H1 (cell line): ENCODE results near the gene IRAK4. TPM values are rescaled to one million over a fixed set of nuclear protein-coding genes. Genes with fewer than 3 reads are reported as not detected.

Source experiments
- CTCF ChIA-PET: fragments of 300-600 bp; sonication (Branson Sonifier 250); formaldehyde crosslinking; loops from one replicate; lab custom pipeline; 2021; ENCODE audit not compliant: partially characterized antibody; lab: Charles Lee
- POLR2A ChIA-PET: fragments of 300-600 bp; sonication (Branson Sonifier 250); formaldehyde crosslinking; loops from one replicate; lab custom pipeline; 2021; ENCODE audit warnings: inconsistent platforms; ENCODE audit not compliant: partially characterized antibody; lab: Charles Lee
- DNase-seq, 2 experiments: peaks; one replicate each; pipeline versions ENCODE4 v3.0.0 to v3.0.0-alpha.2; 2010 to 2022; ENCODE audit warnings: low spot score in 2 of 2, low read depth in 1 of 2, mixed read lengths in 1 of 2
- FAIRE-seq: peaks from 2 replicates; lab custom pipeline; 2011; peaks lifted over from hg19 to GRCh38; lab: Jason Lieb, UNC
- H2AFZ ChIP-seq: 2 replicates; pipeline ENCODE4 v1.8.1; 2012; ENCODE audit warnings: low read length, inconsistent platforms
- H2AK5ac ChIP-seq: 2 replicates; pipeline ENCODE4 v1.6.1; 2013; ENCODE audit warnings: low read depth, low read length
- H2BK120ac ChIP-seq: replicated peaks from 2 replicates; pipeline ENCODE3; 2013; ENCODE audit warnings: low read depth, low read length, inconsistent platforms
- H2BK12ac ChIP-seq: 2 replicates; pipeline ENCODE4 v1.6.1; 2013; ENCODE audit warnings: low read depth, low read length
- H2BK15ac ChIP-seq: 2 replicates; pipeline ENCODE4 v1.6.1; 2013; ENCODE audit warnings: low read length
- H2BK20ac ChIP-seq: 2 replicates; pipeline ENCODE4 v1.6.1; 2013; ENCODE audit warnings: low read length
- H2BK5ac ChIP-seq: 2 replicates; pipeline ENCODE4 v1.6.1; 2013; ENCODE audit warnings: low read depth, low read length
- H3K14ac ChIP-seq: 2 replicates; pipeline ENCODE4 v1.6.1; 2013; ENCODE audit warnings: inconsistent platforms; ENCODE audit not compliant: insufficient read length
- H3K18ac ChIP-seq: 2 replicates; pipeline ENCODE4 v1.6.1; 2013; ENCODE audit warnings: low read length; ENCODE audit errors: extremely low read depth
- H3K23ac ChIP-seq: 2 replicates; pipeline ENCODE4 v1.6.1; 2013; ENCODE audit warnings: inconsistent platforms; ENCODE audit not compliant: insufficient read length
- H3K23me2 ChIP-seq: 2 replicates; pipeline ENCODE4 v1.6.1; 2013; ENCODE audit warnings: low read depth, low read length
- H3K27ac ChIP-seq: 2 replicates; pipeline ENCODE4 v1.6.1; 2011; ENCODE audit warnings: low read depth, low read length, inconsistent platforms
- H3K27me3 ChIP-seq, 4 experiments: replicated peaks in 1 of 4; 1 replicate in 1 of 4; 2 replicates in 3 of 4; pipeline versions ENCODE4 v1.6.1 to v1.8.1; 2011 to 2013; ENCODE audit warnings: low read length in 3 of 4, mild to moderate bottlenecking in 3 of 4, inconsistent platforms in 2 of 4, mixed read lengths in 2 of 4, moderate library complexity in 1 of 4; ENCODE audit not compliant: control insufficient read depth in 3 of 4, insufficient read depth in 3 of 4; ENCODE audit errors: extremely low read depth in 1 of 4
- H3K36me3 ChIP-seq, 4 experiments: 2 replicates each; pipeline versions ENCODE4 v1.6.1 to v1.8.1; 2011 to 2013; ENCODE audit warnings: mild to moderate bottlenecking in 4 of 4, low read length in 3 of 4, moderate library complexity in 2 of 4, control low read depth in 1 of 4, inconsistent platforms in 1 of 4; ENCODE audit not compliant: insufficient read depth in 4 of 4, control insufficient read depth in 2 of 4
- H3K4ac ChIP-seq: replicated peaks from 2 replicates; pipeline ENCODE3; 2013; ENCODE audit warnings: low read length, low read depth, mixed read lengths, inconsistent platforms; ENCODE audit not compliant: insufficient read length
- H3K4me1 ChIP-seq, 4 experiments: replicated peaks in 1 of 4; 1 replicate in 1 of 4; 2 replicates in 3 of 4; pipeline versions ENCODE4 v1.6.1 to v1.8.1; 2011 to 2013; ENCODE audit warnings: low read length in 3 of 4, inconsistent platforms in 2 of 4, mixed read lengths in 1 of 4; ENCODE audit not compliant: insufficient read depth in 4 of 4, control insufficient read depth in 3 of 4
- H3K4me2 ChIP-seq, 2 experiments: 2 replicates each; pipeline versions ENCODE4 v1.6.1 to v1.8.1; 2011 to 2013; ENCODE audit warnings: low read depth in 2 of 2, low read length in 2 of 2, control low read depth in 1 of 2, inconsistent platforms in 1 of 2, mild to moderate bottlenecking in 1 of 2; ENCODE audit not compliant: insufficient read depth in 1 of 2
- H3K4me3 ChIP-seq, 4 experiments: fragments of 200-600, 300-600 bp in 1 of 4; sonication (generic), shearing (Covaris generic), sonication (Bioruptor Twin) in 1 of 4; 2 replicates each; pipeline versions ENCODE4 v1.5.1 to v1.8.1; 2011 to 2016; ENCODE audit warnings: low read length in 4 of 4, low read depth in 3 of 4, control low read depth in 2 of 4, inconsistent platforms in 2 of 4, mild to moderate bottlenecking in 2 of 4, mixed read lengths in 1 of 4, moderate library complexity in 1 of 4; ENCODE audit not compliant: insufficient read depth in 2 of 4; ENCODE audit errors: extremely low read depth in 1 of 4
- H3K56ac ChIP-seq: replicated peaks from 2 replicates; pipeline ENCODE3; 2013; ENCODE audit warnings: low read depth, mild to moderate bottlenecking, mixed read lengths, low read length, inconsistent platforms; ENCODE audit not compliant: insufficient read length
- H3K79me1 ChIP-seq: 2 replicates; pipeline ENCODE4 v1.6.1; 2013; ENCODE audit warnings: low read depth, low read length, control low read depth
- H3K79me2 ChIP-seq, 2 experiments: 2 replicates each; pipeline versions ENCODE4 v1.6.1 to v1.8.1; 2012 to 2013; ENCODE audit warnings: low read length in 2 of 2, mild to moderate bottlenecking in 2 of 2, inconsistent platforms in 1 of 2; ENCODE audit not compliant: insufficient read depth in 2 of 2, control insufficient read depth in 1 of 2
- H3K9ac ChIP-seq, 4 experiments: replicated peaks in 1 of 4; 1 replicate in 1 of 4; 2 replicates in 3 of 4; pipeline versions ENCODE4 v1.6.1 to v1.8.1; 2011 to 2013; ENCODE audit warnings: low read depth in 3 of 4, low read length in 3 of 4, control low read depth in 2 of 4, mild to moderate bottlenecking in 2 of 4, moderate library complexity in 2 of 4, inconsistent platforms in 1 of 4; ENCODE audit errors: extremely low read depth in 1 of 4
- H3K9me3 ChIP-seq, 2 experiments: 2 replicates each; pipeline versions ENCODE4 v1.6.1 to v1.8.1; 2012 to 2013; ENCODE audit warnings: mild to moderate bottlenecking in 2 of 2, moderate library complexity in 2 of 2, control low read depth in 1 of 2, inconsistent platforms in 1 of 2, low read depth in 1 of 2, low read length in 1 of 2, mixed read lengths in 1 of 2; ENCODE audit not compliant: insufficient read depth in 2 of 2
- H4K20me1 ChIP-seq, 2 experiments: replicated peaks in 1 of 2; 2 replicates each; pipeline versions ENCODE3 to v1.8.1; 2011 to 2013; ENCODE audit warnings: inconsistent platforms in 2 of 2, low read length in 2 of 2, mild to moderate bottlenecking in 1 of 2; ENCODE audit not compliant: insufficient read depth in 2 of 2, control insufficient read depth in 1 of 2
- H4K5ac ChIP-seq: 2 replicates; pipeline ENCODE4 v1.6.1; 2013; ENCODE audit warnings: low read length, low read depth, mixed read lengths, inconsistent platforms; ENCODE audit not compliant: insufficient read length
- H4K8ac ChIP-seq: 2 replicates; pipeline ENCODE4 v1.8.0; 2013; ENCODE audit warnings: mild to moderate bottlenecking, moderate library complexity, low read length, inconsistent platforms; ENCODE audit not compliant: insufficient read depth; ENCODE audit errors: extremely low read depth
- H4K91ac ChIP-seq: replicated peaks from 2 replicates; pipeline ENCODE3; 2013; ENCODE audit warnings: low read length, mixed read lengths, inconsistent platforms; ENCODE audit not compliant: insufficient read length
- CBX5 ChIP-seq: fragments of 300-800, 300-1000 bp; sonication (generic); IDR thresholded peaks from 2 replicates; pipeline ENCODE4 v1.7.1; 2016; ENCODE audit warnings: antibody characterized with exemption, low read length, low read depth
- CTCF ChIP-seq, 3 experiments: IDR thresholded peaks; 1 replicate in 2 of 3; 2 replicates in 1 of 3; pipeline versions ENCODE4 v1.5.1 to v1.6.1; 2011; ENCODE audit warnings: low read length in 3 of 3, mild to moderate bottlenecking in 3 of 3, inconsistent platforms in 2 of 3, low read depth in 1 of 3, moderate library complexity in 1 of 3; ENCODE audit not compliant: insufficient read depth in 1 of 3; ENCODE audit errors: control extremely low read depth in 1 of 3
- GTF2F1 ChIP-seq: IDR thresholded peaks from 2 replicates; pipeline ENCODE4 v1.6.1; 2012; ENCODE audit warnings: low read depth, low read length, improper control_type of control experiment, borderline replicate concordance
- NANOG ChIP-seq: IDR thresholded peaks from 2 replicates; pipeline ENCODE4 v1.6.1; 2011; ENCODE audit warnings: low read length, low read depth, mild to moderate bottlenecking, inconsistent platforms; ENCODE audit not compliant: insufficient read depth, poor library complexity, severe bottlenecking
- NRF1 ChIP-seq: IDR thresholded peaks from 2 replicates; pipeline ENCODE4 v1.6.1; 2011; ENCODE audit warnings: mild to moderate bottlenecking, low read depth, low read length, improper control_type of control experiment
- RBBP5 ChIP-seq: IDR thresholded peaks from 2 replicates; pipeline ENCODE4 v1.7.1; 2012; ENCODE audit warnings: low read depth, mild to moderate bottlenecking, inconsistent platforms, low read length, moderate library complexity, borderline replicate concordance
- TBP ChIP-seq: IDR thresholded peaks from 2 replicates; pipeline ENCODE4 v1.6.1; 2011; ENCODE audit warnings: low read depth, low read length, improper control_type of control experiment
- YY1 ChIP-seq: IDR thresholded peaks from 2 replicates; pipeline ENCODE4 v1.6.1; 2011; ENCODE audit warnings: low read depth, mild to moderate bottlenecking, low read length
- WGBS, 2 experiments: shearing (Covaris generic) in 1 of 2; methylation state at CpG; one replicate each; pipeline versions ENCODE4 v1.1.6 to v1.1.7; 2013 to 2015; ENCODE audit warnings: low lambda C conversion rate in 2 of 2, mixed read lengths in 2 of 2, inconsistent platforms in 1 of 2, low coverage in 1 of 2, missing lambda C conversion rate in 1 of 2; ENCODE audit not compliant: insufficient replicate concordance in 2 of 2, insufficient coverage in 1 of 2, insufficient read length in 1 of 2; ENCODE audit errors: extremely low coverage in 1 of 2, missing lambda C conversion rate in 1 of 2; 5-methylcytosine and 5-hydroxymethylcytosine counted together
- polyA plus RNA-seq, 7 experiments: library from polyadenylated mRNA; depleted of rRNA in 3 of 7; stranded (reverse) in 5 of 7; unstranded in 2 of 7; fragments of >200 nt in 5 of 7; fragments of 200-250 nt in 2 of 7; gene quantifications; 1 replicate in 5 of 7; 2 replicates in 1 of 7; 4 replicates in 1 of 7; pipeline versions ENCODE4 v1.2.1 to v1.2.3, GENCODE V29; 2011 to 2013; ENCODE audit warnings: missing spikeins in 2 of 7, mixed read lengths in 2 of 7
- total RNA-seq: library from RNA; stranded (reverse); fragmentation: NEBNext Ultra II Directional; extraction: Animal tissue kit (Norgen Biotek cat#: 25700); gene quantifications from 2 replicates; pipeline ENCODE4 v1.2.1, GENCODE V29; 2021

Gene IRAK4
- total and polyA plus RNA-seq, 2 of the 8 experiments (the other 6 are each of a cell fraction or from before 2014, with no cell fraction given) = 2.3 to 7.7 TPM

- ChIA-PET POLR2A (interaction anchor here (1.2 to 3.3 kb wide), 4 partner anchors 8 to 51 kb away, joined by 3 to 24 read pairs (median 13); partner anchors contain the start of gene TMEM117), CTCF (interaction anchor here (0.6 to 3.9 kb wide), 4 partner anchors 9 to 1782 kb away, joined by 3 to 28 read pairs (median 4); no protein-coding TSS in a partner anchor)
- no peak overlapping the region for H2BK120ac ChIP-seq
- TF ChIP-seq NRF1 = no peak
- TF ChIP-seq CTCF (IDR thresholded peaks at IDR 0.05; ENCODE audit: control extremely low read depth in 1 of 3, insufficient read depth in 1 of 3, low read depth in 1 of 3, low read length in 3 of 3) = no peak
- TF ChIP-seq NANOG = no peak
- TF ChIP-seq GTF2F1 = no peak
- TF ChIP-seq TBP = no peak
- no peak for TF ChIP-seq YY1
- TF ChIP-seq CBX5 = no peak
- no peak for TF ChIP-seq RBBP5
Measured at GRCh38 chr12:43807386-43807785, 48.6 kb downstream of the IRAK4 start.

More at GRCh38 chr12:43807386-43807785, 48.6 kb downstream of the IRAK4 start:
- Histone ChIP-seq H3K4ac (no peak overlapping the region), H3K23ac (no peak overlapping the region), H4K91ac (no peak overlapping the region), H4K20me1 (no peaks in the 10 kb centered on the region), H3K23me2 (peaks cover 2% of the 10 kb centered on the region; the same call in 1 of the 2 replicates), H3K27ac (no peak overlapping the region), H3K4me3 (peak overlapping the region in 1 of 4 experiments; percentile 98; a peak in 1 of 8 replicates), H2BK15ac (no peak overlapping the region), H3K9me3 (no peaks in the 10 kb centered on the region), H3K36me3 (peaks cover 0 to 14% (median 2%) of the 10 kb centered on the region in 4 experiments; a peak in 2 of 8 replicates), H2BK5ac (no peak overlapping the region), H4K5ac (no peak overlapping the region), H3K4me2 (peak overlapping the region in 1 of 2 experiments; percentile 71; a peak in 1 of 4 replicates), H2AFZ (no peak overlapping the region), H3K27me3 (no peaks in the 10 kb centered on the region), H3K18ac (no peak overlapping the region), H3K79me2 (peaks cover 0 to 25% of the 10 kb centered on the region in 2 experiments; a peak in 2 of 4 replicates), H3K9ac (no peak overlapping the region), H3K14ac (no peak overlapping the region), H2AK5ac (no peak overlapping the region), H3K4me1 (peaks cover 0 to 3% (median 0%) of the 10 kb centered on the region in 4 experiments; a peak in 1 of 7 replicates), H3K56ac (no peak overlapping the region), H2BK12ac (no peak overlapping the region), H4K8ac (no peak overlapping the region), H3K79me1 (no peaks in the 10 kb centered on the region), H2BK20ac (no peak overlapping the region)
- DNase-seq (no peak), FAIRE-seq (no peak)
- WGBS, 2 experiments = 89% methylated on average over 3 of the region's 3 CpGs; no CpG with 5 or more reads in 1 of the 2 experiments
